T-helper 2 cell treated with Interferon-gamma antibody and Interleukin-4, amounts not matched to agents 100 ng/mL and 5 ng/mL, for 36 hours (primary cell): ENCODE data around the gene CCDC85C. TPM values are rescaled to one million over a fixed set of nuclear protein-coding genes. Genes with fewer than 3 reads are reported as not detected.

Experiments used
- intact Hi-C: fragments of 100-400 bp; cut with micrococcal nuclease; formaldehyde crosslinking; loops from one replicate; pipeline ENCODE4 v1.15.1; 2023
- total RNA-seq: library from RNA; stranded (reverse); gene quantifications from 2 replicates; pipeline ENCODE4 v1.2.3, GENCODE V29; 2022

CCDC85C gene
- total RNA-seq, 1 donor from 2014 or later = 9.5 TPM

DNA sequence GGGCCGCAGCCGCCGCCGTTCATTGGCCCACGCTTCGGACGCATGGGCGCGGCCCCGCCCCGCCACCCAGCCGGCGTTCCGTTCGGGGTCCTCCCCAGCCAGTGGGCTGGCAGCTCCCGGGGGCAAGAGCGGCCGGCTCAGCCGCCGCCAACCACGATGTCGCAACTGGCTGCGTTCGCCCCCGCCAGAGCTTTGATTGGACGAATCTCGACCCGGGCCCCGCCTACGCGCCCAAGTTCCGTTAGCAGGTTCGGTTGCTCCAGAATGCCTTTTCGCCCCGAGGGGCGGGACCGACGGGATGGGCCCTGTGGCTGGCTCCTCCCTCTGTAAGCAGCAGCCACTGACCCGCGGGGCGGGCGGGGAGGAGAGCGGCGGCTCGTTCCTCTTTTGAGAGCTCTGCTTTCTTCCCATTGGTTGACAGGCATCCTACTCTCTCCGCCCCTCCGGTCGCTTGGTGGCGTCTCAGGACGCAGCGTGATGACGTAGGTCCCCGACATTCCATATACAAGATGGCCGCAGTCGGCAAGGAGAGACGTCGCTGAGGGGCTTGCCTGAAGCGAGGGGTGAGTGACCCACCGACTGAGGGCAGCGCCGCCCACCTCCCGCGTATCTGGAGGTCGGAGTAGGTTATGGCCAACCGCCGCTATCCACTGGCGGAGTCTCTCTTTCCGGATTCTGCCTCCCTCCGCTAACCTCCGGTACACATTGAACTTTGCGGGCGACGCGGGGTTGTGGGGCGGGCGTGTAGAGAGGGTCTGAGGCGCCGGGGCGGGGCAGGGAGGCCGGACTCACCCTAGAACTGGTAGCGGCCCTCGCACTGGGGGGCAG lies 122.9 kb downstream of the CCDC85C start, which contains the start of gene CCNK:
Gene CCNK, plus strand, starts transcription at position 493 of the 828 bp plus-strand sequence. CDS start 11,269 bp downstream, outside the sequence.
- intact Hi-C loops = loop anchor here (1.0 to 10.0 kb wide), 5 partner anchors 123 to 754 kb away; partner anchors contain the start of genes CCDC85C, CYP46A1, EVL and YY1

- intact Hi-C loops = loop anchor here (5.0 to 10.0 kb wide), 3 partner anchors 213 to 755 kb away; partner anchors contain the start of genes EVL and YY1
Measured at GRCh38 chr14:99479906-99480869, 123.8 kb downstream of the CCDC85C start, which contains the start of gene SETD3. TSS of gene SETD3 (minus strand) at chr14:99480859. CDS start at chr14:99465805, 15,054 bp downstream.

DNA sequence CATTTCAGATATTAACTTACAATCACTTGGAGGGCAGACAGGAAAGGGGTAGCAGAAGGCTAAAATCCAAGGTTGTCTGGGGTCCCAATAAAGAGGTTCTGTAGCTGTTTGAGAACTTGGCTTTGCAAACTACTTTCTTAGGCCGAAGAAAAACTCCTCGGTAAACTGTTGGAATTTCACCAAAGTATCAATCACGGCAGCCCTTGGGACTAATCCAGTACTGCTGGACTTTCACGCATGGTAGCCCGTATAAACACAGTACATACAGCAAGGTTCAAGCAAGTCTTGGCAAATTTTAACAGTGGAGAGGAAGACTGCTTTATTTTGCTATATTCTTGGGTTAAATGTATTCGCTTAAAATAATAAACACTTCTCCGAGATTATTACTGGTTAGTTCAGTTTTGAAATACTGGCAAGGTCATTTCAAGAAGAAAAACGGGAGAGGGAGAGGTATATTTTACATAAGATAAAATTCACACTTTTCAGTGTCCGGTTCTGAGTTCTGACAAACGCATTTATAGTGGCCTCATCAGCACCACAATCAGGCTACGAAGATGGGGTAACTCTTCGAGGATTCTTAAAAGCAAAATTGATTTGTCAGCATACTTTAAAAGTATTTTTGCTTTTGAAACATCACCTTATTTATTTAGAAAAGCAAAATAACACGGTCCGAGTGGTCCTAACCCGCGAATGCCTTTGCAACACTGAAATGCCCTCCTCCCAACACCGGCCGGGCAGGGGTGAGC lies 124.7 kb downstream of the CCDC85C start:
- intact Hi-C loops = no loop called here

DNA sequence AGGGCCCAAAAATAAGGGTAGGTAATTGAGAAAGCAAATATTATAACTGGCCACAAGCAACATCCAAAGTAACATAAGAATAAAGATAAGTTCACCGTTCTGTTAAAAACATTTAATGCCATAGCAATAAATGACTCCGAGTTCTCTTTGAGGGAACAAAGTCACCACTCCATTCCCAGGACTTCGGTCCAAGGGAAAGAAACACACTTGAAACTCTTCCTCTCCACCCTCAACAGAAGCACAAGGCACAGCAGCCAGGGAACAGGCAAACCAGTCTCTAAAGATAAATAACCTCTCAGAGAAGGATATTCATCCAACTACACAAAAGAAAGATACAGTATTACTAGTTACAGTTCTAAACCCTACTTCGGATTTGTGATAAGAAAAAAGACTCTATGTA lies 125.9 kb downstream of the CCDC85C start:
- intact Hi-C loops = no loop called here

- intact Hi-C loops = no loop called here
Measured at GRCh38 chr14:99476864-99477263, 127.1 kb downstream of the CCDC85C start.

- intact Hi-C loops = no loop called here
Measured at GRCh38 chr14:99475660-99476059, 128.3 kb downstream of the CCDC85C start.

- intact Hi-C loops = no loop called here
Measured at GRCh38 chr14:99475179-99475578, 128.8 kb downstream of the CCDC85C start.

- intact Hi-C loops = no loop called here
Measured at GRCh38 chr14:99473458-99473857, 130.5 kb downstream of the CCDC85C start.

GRCh38 chr14:99472937-99473336 lies 131.1 kb downstream of the CCDC85C start:
- intact Hi-C loops = no loop called here

GRCh38 chr14:99471731-99472130 lies 132.3 kb downstream of the CCDC85C start:
- intact Hi-C loops = no loop called here

DNA sequence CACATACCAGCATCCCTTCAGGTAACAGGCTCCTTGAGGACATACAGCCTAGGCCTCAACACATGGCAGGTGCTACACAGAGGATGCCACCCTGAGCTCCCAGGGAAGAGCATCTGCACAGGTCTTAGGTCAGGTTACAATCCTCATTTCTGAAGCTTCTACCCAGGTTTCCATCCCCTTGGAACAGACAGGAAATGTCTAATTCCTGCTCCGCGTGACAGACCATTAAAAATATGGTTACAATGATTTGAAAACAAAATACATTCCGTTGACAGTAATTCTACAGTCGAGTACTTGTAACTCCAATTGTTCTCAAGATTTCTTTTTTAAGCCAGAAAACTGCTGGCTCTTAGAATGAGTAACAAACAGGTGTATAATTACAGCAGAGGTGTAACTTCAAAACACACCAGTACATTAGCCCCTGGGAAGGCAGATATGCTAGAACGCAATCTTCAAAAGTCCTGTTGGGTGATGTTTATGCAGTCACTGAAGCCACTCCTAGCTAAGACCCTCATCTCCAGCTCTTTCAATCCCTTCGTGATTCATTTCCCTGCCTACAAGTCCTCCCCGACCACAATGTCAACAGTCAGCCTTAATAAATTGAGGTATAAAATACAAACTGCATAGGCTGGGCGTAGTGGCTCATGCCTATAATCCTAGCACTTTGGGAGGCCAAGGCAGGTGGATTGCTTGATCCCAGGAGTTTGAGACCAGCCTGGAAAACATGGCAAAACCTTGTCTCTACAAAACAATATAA lies 135.0 kb downstream of the CCDC85C start:
- intact Hi-C loops = no loop called here

- intact Hi-C loops = no loop called here
Measured at GRCh38 chr14:99468081-99468480, 135.9 kb downstream of the CCDC85C start.

DNA sequence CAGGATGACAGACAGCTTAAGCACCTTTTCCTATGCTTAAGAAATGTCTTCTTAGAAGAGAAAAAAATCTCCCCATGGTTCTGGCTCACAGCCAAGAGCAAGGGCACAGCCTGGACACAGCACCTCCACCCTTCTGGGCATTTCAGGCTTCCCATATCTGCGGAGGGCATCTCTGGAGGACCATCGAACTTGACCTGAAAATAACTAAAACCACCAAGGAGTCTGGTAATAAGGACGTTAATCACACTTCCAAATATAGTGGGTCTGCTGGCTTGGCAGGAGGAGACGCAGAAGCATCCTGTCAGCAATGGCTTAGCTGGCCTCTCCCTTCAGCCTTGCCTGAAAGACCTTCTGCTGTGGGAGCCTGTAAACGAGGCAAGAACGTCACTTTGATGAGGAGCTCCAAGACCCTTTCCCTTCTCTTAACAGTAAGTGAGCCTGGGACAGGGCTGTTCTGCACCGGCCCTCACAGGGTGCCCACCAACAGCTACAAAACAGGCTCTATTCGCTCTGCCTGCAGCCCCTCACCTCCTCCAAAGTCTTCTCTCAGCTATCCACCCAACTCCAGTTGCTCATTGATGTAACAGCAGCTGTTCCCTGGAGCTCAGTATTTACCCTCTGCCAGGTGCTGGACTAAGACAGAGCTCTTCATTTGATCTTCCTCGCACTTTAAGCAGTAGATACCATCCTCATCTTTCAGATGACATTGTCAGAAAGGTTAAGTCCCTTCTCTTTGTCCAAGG lies 136.5 kb downstream of the CCDC85C start:
- intact Hi-C loops = no loop called here

- intact Hi-C loops = no loop called here
Measured at GRCh38 chr14:99466758-99467157, 137.2 kb downstream of the CCDC85C start.

GRCh38 chr14:99465288-99465687 lies 138.7 kb downstream of the CCDC85C start:
- intact Hi-C loops = no loop called here

- intact Hi-C loops = no loop called here
Measured at GRCh38 chr14:99463974-99464373, 140.0 kb downstream of the CCDC85C start.

DNA sequence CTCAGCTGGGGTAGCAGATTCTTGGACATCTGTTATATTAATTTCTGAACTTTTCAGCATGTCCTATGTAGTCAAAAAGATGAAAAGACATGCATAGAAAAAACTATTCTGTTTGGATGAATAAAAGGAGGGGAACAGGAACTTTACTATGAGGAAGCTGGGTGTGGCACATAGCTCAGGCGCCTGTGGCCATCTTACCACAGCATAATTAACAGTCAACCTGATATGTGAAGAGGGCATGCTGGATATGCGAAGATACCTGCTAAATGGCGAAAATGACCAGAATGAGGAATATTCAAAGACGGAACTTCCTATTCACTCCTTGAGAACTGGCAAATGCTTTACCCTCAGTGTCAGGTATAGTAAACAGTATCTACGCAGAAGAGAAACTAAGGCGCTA lies 141.8 kb downstream of the CCDC85C start:
- intact Hi-C loops = no loop called here

DNA sequence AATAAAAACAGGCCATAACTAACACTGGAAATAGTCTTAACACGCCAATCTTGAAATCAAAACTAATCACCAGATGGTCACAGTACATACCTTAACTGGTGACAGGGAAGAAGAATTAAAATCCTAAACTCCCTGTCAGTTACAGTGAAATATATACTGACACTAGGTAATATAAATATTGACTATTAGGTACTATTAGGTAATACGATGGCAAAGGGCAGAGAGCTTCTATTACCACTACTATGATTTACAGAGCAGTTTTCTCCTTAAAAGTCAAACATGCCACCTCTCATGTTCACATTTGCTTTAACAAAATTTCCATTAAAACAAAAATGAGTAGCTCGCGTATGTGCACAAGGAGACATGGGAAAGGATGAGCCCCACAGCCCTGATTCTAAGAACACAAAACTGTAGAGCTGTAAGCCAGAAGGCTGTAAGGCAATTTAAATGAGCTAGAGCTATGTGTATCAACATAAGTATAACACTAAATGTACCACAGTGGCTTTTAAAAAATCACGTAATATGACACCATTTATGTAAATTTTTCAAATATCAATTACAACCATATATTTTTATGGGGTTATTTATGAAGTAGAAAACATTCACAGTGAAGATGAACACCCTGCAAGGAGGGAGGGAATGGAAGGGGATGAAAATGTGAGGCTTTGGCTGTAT lies 142.5 kb downstream of the CCDC85C start:
- intact Hi-C loops = no loop called here

- intact Hi-C loops = no loop called here
Measured at GRCh38 chr14:99460793-99461192, 143.2 kb downstream of the CCDC85C start.
